CD4-positive, alpha-beta T cell (primary cell): ENCODE data around the gene SNX14. TPM values are rescaled to one million over a fixed set of nuclear protein-coding genes. Genes with fewer than 3 reads are reported as not detected.

Source experiments
- ATAC-seq: fragments of 200-7000 bp; cut with Tn5 transposase; one replicate; pipeline ENCODE4 v1.10.0; 2022; ENCODE audit warnings: mild to moderate bottlenecking; ENCODE audit not compliant: poor library complexity
- CTCF ChIA-PET: fragments of 350-600 bp; sonication (Branson Sonifier 250); formaldehyde crosslinking; loops from one replicate; lab custom pipeline; 2021; ENCODE audit warnings: antibody characterized with exemption, inconsistent platforms; lab: Charles Lee
- POLR2A ChIA-PET: fragments of 350-600 bp; sonication (Branson Sonifier 250); formaldehyde crosslinking; loops from one replicate; lab custom pipeline; 2021; ENCODE audit warnings: antibody characterized with exemption, inconsistent platforms; lab: Charles Lee
- DNase-seq, 14 experiments: peaks; one replicate each; pipeline ENCODE4 v3.0.0-alpha.2; 2013 to 2020; ENCODE audit warnings: mixed read lengths in 2 of 14
- H3K27ac ChIP-seq, 2 donors: one replicate each; pipeline versions ENCODE4 v1.5.1 to v1.7.0; 2013; ENCODE audit warnings: low read length in 2 of 2, low read depth in 1 of 2, mild to moderate bottlenecking in 1 of 2
- H3K27me3 ChIP-seq, 2 experiments: 1 replicate in 1 of 2; 2 replicates in 1 of 2; pipeline versions ENCODE4 v1.6.1 to v1.7.0; 2013; ENCODE audit warnings: low read length in 2 of 2, control low read depth in 1 of 2, mild to moderate bottlenecking in 1 of 2, moderate library complexity in 1 of 2; ENCODE audit not compliant: insufficient read depth in 2 of 2, control insufficient read depth in 1 of 2
- H3K36me3 ChIP-seq: one replicate; pipeline ENCODE4 v1.6.1; 2013; ENCODE audit warnings: low read length, control low read depth; ENCODE audit not compliant: insufficient read depth
- H3K4me1 ChIP-seq: one replicate; pipeline ENCODE4 v1.6.1; 2013; ENCODE audit warnings: low read length, control low read depth; ENCODE audit not compliant: insufficient read depth
- H3K4me3 ChIP-seq: one replicate; pipeline ENCODE4 v1.5.1; 2013; ENCODE audit warnings: mild to moderate bottlenecking, low read length, moderate library complexity
- H3K9me3 ChIP-seq, 2 experiments: 1 replicate in 1 of 2; 2 replicates in 1 of 2; pipeline versions ENCODE4 v1.6.1 to v1.7.0; 2013; ENCODE audit warnings: low read length in 2 of 2, mild to moderate bottlenecking in 2 of 2, control low read depth in 1 of 2, moderate library complexity in 1 of 2; ENCODE audit not compliant: control insufficient read depth in 1 of 2, insufficient read depth in 1 of 2
- H3K27ac Mint-ChIP-seq: one replicate; pipeline ENCODE4 v1.8.0; 2020; ENCODE audit warnings: mixed read lengths
- H3K27me3 Mint-ChIP-seq: one replicate; pipeline ENCODE4 v1.8.0; 2021; ENCODE audit warnings: mixed read lengths
- H3K36me3 Mint-ChIP-seq: one replicate; pipeline ENCODE4 v1.8.0; 2021; ENCODE audit warnings: low read depth, mixed read lengths
- H3K4me1 Mint-ChIP-seq: one replicate; pipeline ENCODE4 v1.8.0; 2021; ENCODE audit warnings: low read depth, mixed read lengths
- H3K4me3 Mint-ChIP-seq: one replicate; pipeline ENCODE4 v1.8.0; 2020; ENCODE audit warnings: mild to moderate bottlenecking, mixed read lengths
- H3K9me3 Mint-ChIP-seq: one replicate; pipeline ENCODE4 v1.8.0; 2020; ENCODE audit warnings: mixed read lengths
- intact Hi-C, 2 experiments: fragments of 100-400 bp; cut with DNase I in 1 of 2; cut with micrococcal nuclease in 1 of 2; formaldehyde crosslinking; loops; one replicate each; pipeline versions ENCODE4 v1.15.1 to v1.9.0; 2023 to 2025; cut with DNase I, micrococcal nuclease
- total RNA-seq, 174 experiments: library from RNA in 2 of 174; stranded (reverse) in 2 of 174; gene quantifications; one replicate each; pipeline ENCODE4 v1.2.3 and lab custom pipeline; 2021 to 2026
- TF ChIP-seq, protein P1 (sequence below): fragments of 200-600 bp; IDR thresholded peaks from one replicate; pipeline ENCODE4 v1.8.0; 2022; ENCODE audit warnings: antibody characterized with exemption, mild to moderate bottlenecking

SNX14 gene
- total RNA-seq, 2 experiments from 2014 or later = 30.8 to 31.5 TPM

DNA sequence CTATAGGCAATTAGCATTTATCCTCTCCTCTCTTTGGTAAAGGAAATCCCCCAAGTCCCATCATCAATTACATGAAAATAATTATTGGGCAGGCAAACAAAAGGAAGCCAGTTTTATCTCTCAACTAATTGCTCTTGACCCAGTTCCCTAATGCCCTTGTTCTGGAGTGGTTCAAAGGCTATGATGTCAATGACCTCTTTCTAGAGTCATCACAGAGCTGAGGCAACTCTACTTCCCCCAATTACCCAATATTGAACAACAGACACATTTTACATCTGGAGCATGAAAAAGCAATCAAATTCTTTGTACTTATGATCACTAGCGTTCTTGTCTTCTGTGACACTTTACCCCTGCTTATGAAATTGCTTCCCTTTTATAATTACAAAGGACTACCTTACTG is 100.3 kb downstream of the SNX14 start:
- H3K4me1 ChIP-seq = no peaks in the 10 kb centered on the region
- TF ChIP-seq, protein P1, sequence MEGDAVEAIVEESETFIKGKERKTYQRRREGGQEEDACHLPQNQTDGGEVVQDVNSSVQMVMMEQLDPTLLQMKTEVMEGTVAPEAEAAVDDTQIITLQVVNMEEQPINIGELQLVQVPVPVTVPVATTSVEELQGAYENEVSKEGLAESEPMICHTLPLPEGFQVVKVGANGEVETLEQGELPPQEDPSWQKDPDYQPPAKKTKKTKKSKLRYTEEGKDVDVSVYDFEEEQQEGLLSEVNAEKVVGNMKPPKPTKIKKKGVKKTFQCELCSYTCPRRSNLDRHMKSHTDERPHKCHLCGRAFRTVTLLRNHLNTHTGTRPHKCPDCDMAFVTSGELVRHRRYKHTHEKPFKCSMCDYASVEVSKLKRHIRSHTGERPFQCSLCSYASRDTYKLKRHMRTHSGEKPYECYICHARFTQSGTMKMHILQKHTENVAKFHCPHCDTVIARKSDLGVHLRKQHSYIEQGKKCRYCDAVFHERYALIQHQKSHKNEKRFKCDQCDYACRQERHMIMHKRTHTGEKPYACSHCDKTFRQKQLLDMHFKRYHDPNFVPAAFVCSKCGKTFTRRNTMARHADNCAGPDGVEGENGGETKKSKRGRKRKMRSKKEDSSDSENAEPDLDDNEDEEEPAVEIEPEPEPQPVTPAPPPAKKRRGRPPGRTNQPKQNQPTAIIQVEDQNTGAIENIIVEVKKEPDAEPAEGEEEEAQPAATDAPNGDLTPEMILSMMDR = no peak
- no peaks in the 10 kb centered on the region for H3K36me3 ChIP-seq
- ATAC-seq (no peak), DNase-seq (no peak)
- H3K27ac ChIP-seq = no peak overlapping the region
- Mint-ChIP-seq H3K27me3 (no peaks in the 10 kb centered on the region), H3K4me3 (no peak overlapping the region), H3K9me3 (peaks cover 5% of the 10 kb centered on the region), H3K36me3 (peaks cover 6% of the 10 kb centered on the region), H3K4me1 (no peaks in the 10 kb centered on the region), H3K27ac (no peak overlapping the region)
- H3K9me3 ChIP-seq = peaks cover 0 to 9% of the 10 kb centered on the region in 2 experiments
- ChIA-PET POLR2A (no interaction called here), CTCF (interaction anchor here (1.3 to 2.3 kb wide), 2 partner anchors 10 to 11 kb away, joined by 3 to 9 read pairs; no protein-coding TSS in a partner anchor)
- no peaks in the 10 kb centered on the region for H3K27me3 ChIP-seq
- no peak overlapping the region for H3K4me3 ChIP-seq
- intact Hi-C loops = no loop called here

DNA sequence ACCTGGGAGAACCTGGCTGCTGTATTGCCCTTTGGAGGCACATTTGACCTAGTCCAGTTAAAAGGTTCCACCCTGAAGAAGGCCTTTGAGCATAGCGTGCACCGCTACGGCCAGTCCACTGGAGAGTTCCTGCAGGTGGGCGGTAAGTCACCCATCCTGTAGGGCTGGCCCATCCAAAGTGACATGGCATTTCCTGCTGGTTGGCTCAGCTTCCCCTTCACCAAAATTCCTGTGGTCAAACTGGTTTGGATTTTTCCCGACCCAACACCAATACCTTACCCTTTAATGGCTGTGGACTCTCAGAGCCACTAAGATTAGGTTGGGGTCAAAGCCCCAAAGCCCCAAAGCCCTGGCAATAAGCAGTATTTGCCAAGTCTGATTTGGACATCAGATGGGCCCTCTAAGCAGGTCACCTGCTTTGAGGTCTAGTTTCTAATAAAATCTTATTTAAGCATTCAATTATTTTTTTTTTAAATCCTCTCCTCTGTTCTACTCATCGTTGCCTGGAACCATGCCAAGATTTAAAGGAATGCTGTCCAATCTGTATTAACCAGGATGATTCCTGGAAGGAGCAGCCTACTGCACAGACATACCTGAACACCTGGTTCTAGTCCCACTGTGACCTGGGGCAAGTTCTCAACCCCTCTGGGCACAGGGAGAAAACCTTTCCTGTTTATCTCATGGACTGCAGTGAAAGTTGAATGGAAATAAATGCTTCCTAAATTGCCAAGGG is 103.0 kb downstream of the SNX14 start:
- DNase-seq (no peak), ATAC-seq (no peak)
- no peaks in the 10 kb centered on the region for H3K36me3 ChIP-seq
- no peaks in the 10 kb centered on the region for H3K4me1 ChIP-seq
- POLR2A ChIA-PET = no interaction called here
- H3K4me1 Mint-ChIP-seq = no peaks in the 10 kb centered on the region
- no peaks in the 10 kb centered on the region for H3K9me3 ChIP-seq
- intact Hi-C loops = no loop called here
- no peaks in the 10 kb centered on the region for H3K36me3 Mint-ChIP-seq
- no peak overlapping the region for H3K27ac Mint-ChIP-seq
- H3K4me3 ChIP-seq = no peak overlapping the region
- no peak overlapping the region for H3K4me3 Mint-ChIP-seq
- H3K27ac ChIP-seq = no peak overlapping the region
- H3K9me3 Mint-ChIP-seq = no peaks in the 10 kb centered on the region
- CTCF ChIA-PET = no interaction called here
- TF ChIP-seq, protein P1 = no peak
- H3K27me3 Mint-ChIP-seq = no peaks in the 10 kb centered on the region
- H3K27me3 ChIP-seq = no peaks in the 10 kb centered on the region

DNA sequence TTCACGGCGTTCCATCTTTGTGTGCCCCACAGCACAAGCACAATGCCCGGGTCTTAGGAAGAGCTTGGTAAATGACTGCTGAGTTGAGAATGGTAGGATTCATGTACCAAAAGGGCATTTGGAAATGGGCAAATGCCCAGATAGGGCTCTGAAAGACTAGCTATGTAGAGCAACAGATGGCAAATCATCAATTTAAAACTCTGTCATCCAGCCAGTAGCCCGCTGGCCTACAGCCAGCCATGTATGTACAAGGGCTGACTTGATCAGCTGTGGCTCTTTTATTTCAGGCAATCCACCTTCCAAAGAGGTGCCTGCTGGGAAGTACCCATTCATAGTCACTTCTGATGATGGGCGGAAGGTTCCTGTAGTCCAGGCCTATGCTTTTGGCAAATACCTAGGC is 108.7 kb downstream of the SNX14 start:
- H3K36me3 ChIP-seq = no peaks in the 10 kb centered on the region
- H3K27ac Mint-ChIP-seq = no peak overlapping the region
- H3K27me3 ChIP-seq = no peaks in the 10 kb centered on the region
- H3K27ac ChIP-seq = no peak overlapping the region
- no peaks in the 10 kb centered on the region for H3K36me3 Mint-ChIP-seq
- intact Hi-C loops = loop anchor here in 1 of 2 experiments (5.0 kb wide), 2 partner anchors 113 to 1598 kb away; no protein-coding TSS in a partner anchor
- ATAC-seq = no peak
- no peaks in the 10 kb centered on the region for H3K9me3 ChIP-seq
- no peaks in the 10 kb centered on the region for H3K9me3 Mint-ChIP-seq
- ChIA-PET POLR2A (no interaction called here), CTCF (interaction anchor here (1.1 to 1.6 kb wide), 2 partner anchors 10 to 23 kb away, joined by 3 to 4 read pairs; no protein-coding TSS in a partner anchor)
- H3K4me1 ChIP-seq = peaks cover 6% of the 10 kb centered on the region
- H3K27me3 Mint-ChIP-seq = no peaks in the 10 kb centered on the region
- no peak overlapping the region for H3K4me3 ChIP-seq
- TF ChIP-seq, protein P1 = no peak
- peaks cover 7% of the 10 kb centered on the region for H3K4me1 Mint-ChIP-seq
- DNase-seq = no peak
- no peak overlapping the region for H3K4me3 Mint-ChIP-seq
